Breast epithelium (tissue), 3 donors: Measurements from ENCODE around the gene CAMK2A.

ENCODE experiments used
- CTCF ChIP-seq, 3 donors: fragments of 450-650 bp; IDR thresholded peaks; one replicate each; pipeline ENCODE4 v1.5.1; 2016 to 2017; ENCODE audit warnings: antibody characterized with exemption in 3 of 3, mild to moderate bottlenecking in 3 of 3, moderate library complexity in 3 of 3
- POLR2A ChIP-seq: fragments of 450-650 bp; IDR thresholded peaks from one replicate; pipeline ENCODE4 v1.6.1; 2016; ENCODE audit warnings: antibody characterized with exemption, mild to moderate bottlenecking, moderate library complexity
- POLR2AphosphoS5 ChIP-seq, 3 donors: sonication (generic); formaldehyde crosslinking; IDR thresholded peaks; one replicate each; pipeline ENCODE4 v1.6.1; 2017; ENCODE audit warnings: antibody characterized with exemption in 3 of 3

GRCh38 chr5:150179019-150179620 is 110.5 kb downstream of the CAMK2A start:
- no peak for TF ChIP-seq CTCF (IDR thresholded peaks at IDR 0.05)
- TF ChIP-seq POLR2A, result no peak
- no peak for TF ChIP-seq POLR2AphosphoS5 (IDR thresholded peaks at IDR 0.05)
